Ishikawa (cell line): Measurements from ENCODE around the gene INPP5J.

Source experiments
- CEBPB ChIP-seq: IDR thresholded peaks from 2 replicates; pipeline ENCODE4 v1.6.1; 2012
- CREB1 ChIP-seq: IDR thresholded peaks from 2 replicates; pipeline ENCODE4 v1.6.1; 2012; ENCODE audit warnings: low read depth
- EP300 ChIP-seq: IDR thresholded peaks from 2 replicates; pipeline ENCODE4 v1.6.1; 2012; ENCODE audit warnings: borderline replicate concordance
- FOXM1 ChIP-seq: IDR thresholded peaks from 2 replicates; pipeline ENCODE4 v1.6.1; 2012; ENCODE audit warnings: low read depth, borderline replicate concordance
- MAX ChIP-seq: IDR thresholded peaks from 2 replicates; pipeline ENCODE4 v1.6.1; 2012
- RAD21 ChIP-seq: IDR thresholded peaks from 2 replicates; pipeline ENCODE4 v1.6.1; 2012; ENCODE audit warnings: low read depth
- REST ChIP-seq: IDR thresholded peaks from 2 replicates; pipeline ENCODE4 v1.6.1; 2012; ENCODE audit warnings: low read depth, mild to moderate bottlenecking
- TAF1 ChIP-seq: IDR thresholded peaks from 2 replicates; pipeline ENCODE4 v1.6.1; 2012; ENCODE audit warnings: low read depth, mild to moderate bottlenecking
- TCF12 ChIP-seq: IDR thresholded peaks from 2 replicates; pipeline ENCODE4 v1.6.1; 2012; ENCODE audit warnings: low read depth
- USF1 ChIP-seq: IDR thresholded peaks from 2 replicates; pipeline ENCODE4 v1.6.1; 2012
- ZBTB7A ChIP-seq: IDR thresholded peaks from 2 replicates; pipeline ENCODE4 v1.6.1; 2012; ENCODE audit warnings: low read depth

GRCh38 chr22:31107178-31107893 is 15.4 kb upstream of the INPP5J start, which contains the start of gene SELENOM:
- TF ChIP-seq RAD21 (peak; percentile 95), FOXM1 (no peak), REST (no peak), CREB1 (no peak; the same call in 1 of the 2 replicates), EP300 (no peak), USF1 (no peak), TAF1 (0 out of 2 replicates have a peak, but pooled peaks have one; percentile 14), CEBPB (no peak), TCF12 (no peak), ZBTB7A (no peak), MAX (peak; percentile 85)
